GM21390 (cell line): ENCODE data around the gene SEMA4A.
"Not testable (repeated sequence)": the region's sequence is repeated elsewhere in the genome, so short reads cannot be mapped to it uniquely, and the experiment has no call there.

Experiments
- ATAC-seq: cut with Tn5 transposase; IDR thresholded peaks from one replicate; pipeline ENCODE4 v1.9.1; 2021; ENCODE audit not compliant: unreplicated experiment

Gene SEMA4A

DNA sequence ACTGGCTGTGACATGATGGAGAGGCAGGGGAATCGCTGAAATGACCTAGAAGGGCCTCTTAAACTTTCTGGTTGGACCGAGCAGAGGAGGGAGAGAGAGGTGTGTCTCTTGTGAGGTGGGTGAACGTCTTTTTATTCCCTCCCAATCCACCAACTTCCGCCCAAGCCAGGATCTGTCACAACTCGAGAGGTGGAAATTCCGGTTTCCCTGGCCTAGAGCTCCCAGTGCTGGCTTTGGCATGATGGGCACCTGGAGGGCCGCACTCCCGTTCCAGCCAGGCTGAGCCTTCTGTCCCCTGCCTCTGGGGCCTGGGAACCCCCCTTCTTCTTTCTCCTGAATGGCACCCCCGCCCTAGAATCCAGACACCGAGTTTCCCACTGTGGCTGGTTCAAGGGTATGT is at the start of gene SEMA4A:
Gene SEMA4A, plus strand, starts transcription at position 224 of the 400 bp plus-strand sequence. CDS start 994 bp downstream, outside the sequence.
- ATAC-seq = no peak

DNA sequence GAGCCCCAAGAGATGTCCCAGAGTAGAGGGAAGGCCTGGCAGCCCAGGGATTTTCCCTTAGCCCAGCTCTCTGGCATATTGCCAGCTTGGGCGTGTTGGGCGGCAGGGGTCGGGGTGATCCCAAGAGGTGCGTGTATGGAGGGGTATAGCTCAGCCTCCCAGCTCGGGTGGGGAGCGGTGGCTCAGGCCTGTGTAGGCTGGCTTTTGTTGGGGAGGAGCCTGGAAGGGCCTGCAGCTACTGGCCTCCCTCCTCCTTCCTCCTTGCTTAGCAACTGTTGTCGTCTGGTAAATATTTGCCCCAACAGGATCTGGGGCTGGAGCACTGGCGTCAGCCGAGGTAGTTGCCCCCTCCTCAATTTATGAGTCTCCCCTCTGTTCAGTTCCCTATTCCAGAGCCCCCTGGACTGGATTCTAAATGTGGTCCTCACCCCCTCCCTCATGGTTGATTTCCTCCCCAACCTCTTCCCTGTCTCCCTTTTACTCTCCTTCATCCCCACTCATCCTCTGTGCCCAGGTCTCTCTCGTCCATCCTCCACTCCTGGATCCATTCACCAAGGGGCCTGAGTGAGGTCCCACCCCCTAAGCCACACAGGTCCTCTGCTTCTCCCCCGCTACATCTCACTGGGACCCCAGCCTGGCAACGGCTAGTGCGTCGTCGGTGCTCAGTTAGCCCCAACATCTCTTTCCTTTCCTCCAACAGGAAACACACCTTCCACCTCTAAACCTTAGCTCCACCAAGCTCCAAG is 49.1 kb upstream of the SEMA4A start:
- ATAC-seq = no peak

GRCh38 chr1:156104861-156105832 is 48.2 kb upstream of the SEMA4A start:
- no peak for ATAC-seq

GRCh38 chr1:156106624-156107488 is 46.5 kb upstream of the SEMA4A start:
- ATAC-seq = no peak

GRCh38 chr1:156108057-156108456 is 45.3 kb upstream of the SEMA4A start:
- no peak for ATAC-seq

DNA sequence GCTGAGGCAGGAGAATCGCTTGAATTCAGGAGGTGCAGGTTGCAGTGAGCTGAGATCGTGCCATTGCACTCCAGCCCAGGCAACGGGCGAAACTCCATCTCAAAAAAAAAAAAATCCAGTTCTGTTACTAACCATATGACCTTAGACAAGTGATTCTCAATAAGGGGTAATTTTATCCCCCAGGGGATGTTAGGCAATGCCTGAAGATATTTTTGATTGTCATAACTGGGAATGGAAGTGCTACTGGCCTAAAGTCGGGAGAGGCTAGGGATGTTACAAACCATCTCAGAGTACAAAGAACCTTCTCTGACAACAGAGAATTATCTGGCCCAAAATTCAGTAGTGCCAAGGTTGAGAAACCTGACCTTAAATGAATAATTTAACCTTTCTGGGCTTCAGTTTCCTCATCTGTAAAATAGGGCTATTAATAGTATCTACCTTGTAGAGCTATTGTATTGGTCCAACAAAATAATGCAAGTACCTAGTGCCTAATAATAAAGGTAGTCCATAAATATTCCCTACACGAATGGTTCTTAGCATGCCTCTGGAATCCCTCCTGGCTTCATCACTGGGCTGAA is 44.6 kb upstream of the SEMA4A start:
- no peak for ATAC-seq

- ATAC-seq = no peak
Measured at GRCh38 chr1:156110252-156110651, 43.1 kb upstream of the SEMA4A start.

DNA sequence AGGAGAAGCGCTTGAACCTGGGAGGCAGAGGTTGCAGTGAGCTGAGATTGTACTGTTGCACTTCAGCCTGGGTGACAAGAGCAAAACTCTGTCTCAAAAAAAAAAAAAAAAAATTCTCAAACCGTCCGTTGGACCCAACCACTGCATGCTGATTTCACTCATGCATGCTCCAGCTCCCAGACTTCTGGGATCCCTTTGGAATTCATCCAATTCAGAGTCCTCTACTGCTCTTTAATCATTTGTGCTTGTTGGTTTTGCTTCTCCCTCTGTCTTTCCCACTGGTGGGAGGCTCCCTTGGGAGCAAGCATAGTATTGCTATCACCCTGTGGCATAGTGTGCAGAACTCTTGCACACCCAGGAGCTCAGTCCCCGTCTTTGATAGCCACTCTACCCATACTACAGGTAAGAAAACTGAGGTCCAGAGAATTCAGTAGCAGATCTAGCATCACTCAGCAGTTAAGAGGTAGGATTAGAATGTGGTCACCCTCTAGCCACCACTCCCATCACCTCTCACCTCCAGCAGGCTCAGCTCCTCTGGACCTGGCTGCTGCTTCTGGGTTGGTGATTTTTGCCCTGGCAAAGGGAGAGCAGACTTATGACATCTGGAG is 41.9 kb upstream of the SEMA4A start:
- ATAC-seq = no peak

GRCh38 chr1:156112276-156113137 is 40.9 kb upstream of the SEMA4A start:
- ATAC-seq = no peak

DNA sequence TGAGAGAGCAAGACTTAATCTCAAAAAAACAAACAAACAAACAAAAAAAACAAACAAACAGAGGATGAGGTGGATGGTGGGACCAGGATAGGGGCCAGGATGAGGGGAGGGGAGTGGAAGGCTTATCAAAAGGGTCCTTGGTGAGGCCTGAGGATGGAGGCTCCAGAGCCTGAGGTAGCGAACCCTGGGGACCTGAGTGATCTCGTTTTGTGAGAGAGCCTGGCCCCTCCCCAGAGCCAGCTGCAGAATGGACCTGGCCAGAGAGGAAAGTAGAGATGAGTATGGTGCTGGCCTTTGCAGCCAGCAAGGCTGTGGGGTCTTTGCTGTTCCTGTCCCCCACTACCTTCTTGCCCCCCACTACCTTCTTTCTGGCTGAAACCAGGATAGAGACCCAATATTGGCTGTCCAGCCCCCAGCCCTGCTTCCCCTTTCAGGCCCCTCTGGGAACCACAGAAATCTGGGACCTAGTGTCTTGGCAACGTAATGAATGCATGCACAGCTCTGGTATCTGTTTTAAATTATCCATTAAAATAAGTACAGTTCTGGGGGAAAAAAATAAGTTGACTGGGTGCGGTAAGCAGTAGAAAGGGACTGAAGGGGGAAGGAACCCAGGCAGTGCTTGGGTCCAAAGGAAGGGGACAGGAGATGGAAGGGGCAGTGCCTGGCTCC is 40.0 kb upstream of the SEMA4A start:
- no peak for ATAC-seq

GRCh38 chr1:156114101-156114918 is 39.1 kb upstream of the SEMA4A start, which contains the start of gene LMNA:
LMNA (plus strand) TSS chr1:156114711; CDS start chr1:156114919, 208 bp downstream.
- ATAC-seq = peak; percentile 68

- no peak for ATAC-seq
Measured at GRCh38 chr1:156114919-156115513, 38.4 kb upstream of the SEMA4A start.

DNA sequence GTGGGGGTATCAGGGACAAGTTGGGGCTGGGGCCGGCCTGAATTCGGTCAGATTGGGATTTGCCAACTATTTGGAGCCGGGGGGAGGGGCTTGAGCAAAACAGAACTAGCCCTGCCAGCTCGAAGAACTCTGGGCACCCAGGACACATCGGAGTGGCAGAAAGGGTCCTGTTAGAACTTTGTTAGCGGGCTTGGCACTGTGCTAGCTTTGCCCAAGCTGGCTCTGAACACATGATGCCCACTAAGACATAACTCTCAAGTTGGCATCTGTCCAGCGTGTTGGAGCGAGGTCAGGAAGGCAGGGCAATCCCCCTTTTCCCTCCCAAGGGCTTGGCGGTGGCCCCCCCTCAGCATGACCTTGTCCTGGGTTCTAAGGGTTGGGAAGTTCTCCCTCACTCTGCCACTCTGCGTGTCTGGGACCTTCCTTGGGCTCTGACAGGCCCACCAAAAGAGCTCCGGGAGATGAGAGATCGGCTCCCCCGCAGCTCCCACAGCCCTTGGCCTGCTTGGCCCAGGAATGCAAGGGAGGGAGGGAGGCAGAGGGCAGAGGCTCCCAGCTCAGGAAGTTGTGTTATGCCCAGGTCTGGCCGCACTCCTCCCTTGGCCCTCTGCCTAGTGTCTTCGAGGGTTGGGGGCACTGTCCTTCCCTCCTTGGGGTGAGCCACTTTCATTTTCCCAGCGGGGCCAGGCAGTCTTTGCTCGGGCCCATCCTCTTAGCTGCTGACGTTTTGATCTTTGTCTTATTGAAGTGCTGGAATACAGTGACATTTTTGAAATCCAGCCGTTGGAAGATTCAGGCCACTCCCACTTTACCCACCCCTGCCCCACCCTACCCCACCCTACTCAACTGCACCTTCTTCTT is 37.6 kb upstream of the SEMA4A start:
- ATAC-seq = no peak

- ATAC-seq = not testable (repeated sequence)
Measured at GRCh38 chr1:156116731-156117130, 36.7 kb upstream of the SEMA4A start.

GRCh38 chr1:156117414-156118176 is 35.8 kb upstream of the SEMA4A start:
- no peak for ATAC-seq
